Measurements from ENCODE around the gene GPHA2. TPM values are rescaled to one million over a fixed set of nuclear protein-coding genes. Genes with fewer than 3 reads are reported as not detected.

The GPHA2 gene
- total and polyA plus RNA-seq, 2 of the 13 experiments (the other 11 are each of a cell fraction or from before 2014, with no cell fraction given), result 13.0 to 19.1 TPM

DNA sequence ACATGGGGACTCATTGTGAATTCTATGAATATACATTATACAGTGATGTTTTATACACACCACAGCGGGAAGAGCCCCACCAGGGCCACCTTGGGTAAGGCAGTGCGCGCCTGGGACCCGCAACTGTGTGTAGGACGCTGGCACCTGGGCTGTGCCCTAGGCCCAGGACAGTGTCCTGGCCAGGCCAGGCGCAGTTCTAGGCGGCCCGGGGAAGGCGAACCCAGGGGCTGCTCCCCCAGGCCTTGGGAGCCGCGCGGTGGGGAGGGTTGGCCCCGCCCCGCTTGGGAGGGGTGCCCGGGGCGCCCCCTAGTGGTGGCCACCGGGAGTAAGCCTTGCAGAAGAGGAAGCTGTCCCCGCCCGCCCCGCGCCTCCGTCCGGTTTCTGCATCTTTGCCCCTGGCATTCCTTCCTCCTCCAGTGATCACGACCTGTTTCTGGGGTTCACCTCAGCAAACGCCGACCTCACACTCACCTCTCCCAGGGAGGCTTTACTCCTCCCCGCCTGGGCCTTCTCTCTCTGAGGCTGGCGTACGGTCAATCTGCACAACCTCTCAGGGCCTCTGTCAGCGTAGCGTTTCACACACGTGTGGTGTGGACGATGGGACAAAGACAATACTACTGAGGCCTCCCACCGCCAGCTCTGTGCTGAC lies 47.8 kb downstream of the GPHA2 start (continued):
- TF ChIP-seq, protein P1, sequence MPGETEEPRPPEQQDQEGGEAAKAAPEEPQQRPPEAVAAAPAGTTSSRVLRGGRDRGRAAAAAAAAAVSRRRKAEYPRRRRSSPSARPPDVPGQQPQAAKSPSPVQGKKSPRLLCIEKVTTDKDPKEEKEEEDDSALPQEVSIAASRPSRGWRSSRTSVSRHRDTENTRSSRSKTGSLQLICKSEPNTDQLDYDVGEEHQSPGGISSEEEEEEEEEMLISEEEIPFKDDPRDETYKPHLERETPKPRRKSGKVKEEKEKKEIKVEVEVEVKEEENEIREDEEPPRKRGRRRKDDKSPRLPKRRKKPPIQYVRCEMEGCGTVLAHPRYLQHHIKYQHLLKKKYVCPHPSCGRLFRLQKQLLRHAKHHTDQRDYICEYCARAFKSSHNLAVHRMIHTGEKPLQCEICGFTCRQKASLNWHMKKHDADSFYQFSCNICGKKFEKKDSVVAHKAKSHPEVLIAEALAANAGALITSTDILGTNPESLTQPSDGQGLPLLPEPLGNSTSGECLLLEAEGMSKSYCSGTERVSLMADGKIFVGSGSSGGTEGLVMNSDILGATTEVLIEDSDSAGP (CRISPR knock-in tag; IDR thresholded peaks at IDR 0.05; ENCODE audit: borderline replicate concordance), result peak; percentile 65; the same call in 1 of the 2 replicates
- TF ChIP-seq, protein P2, sequence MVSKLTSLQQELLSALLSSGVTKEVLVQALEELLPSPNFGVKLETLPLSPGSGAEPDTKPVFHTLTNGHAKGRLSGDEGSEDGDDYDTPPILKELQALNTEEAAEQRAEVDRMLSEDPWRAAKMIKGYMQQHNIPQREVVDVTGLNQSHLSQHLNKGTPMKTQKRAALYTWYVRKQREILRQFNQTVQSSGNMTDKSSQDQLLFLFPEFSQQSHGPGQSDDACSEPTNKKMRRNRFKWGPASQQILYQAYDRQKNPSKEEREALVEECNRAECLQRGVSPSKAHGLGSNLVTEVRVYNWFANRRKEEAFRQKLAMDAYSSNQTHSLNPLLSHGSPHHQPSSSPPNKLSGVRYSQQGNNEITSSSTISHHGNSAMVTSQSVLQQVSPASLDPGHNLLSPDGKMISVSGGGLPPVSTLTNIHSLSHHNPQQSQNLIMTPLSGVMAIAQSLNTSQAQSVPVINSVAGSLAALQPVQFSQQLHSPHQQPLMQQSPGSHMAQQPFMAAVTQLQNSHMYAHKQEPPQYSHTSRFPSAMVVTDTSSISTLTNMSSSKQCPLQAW (CRISPR knock-in tag; IDR thresholded peaks at IDR 0.05), result peak; percentile 82
- TF ChIP-seq MYC (CRISPR knock-in tag; IDR thresholded peaks at IDR 0.05; ENCODE audit: borderline replicate concordance) (peak; percentile 74), ZFX (CRISPR knock-in tag; IDR thresholded peaks at IDR 0.05; ENCODE audit: low read depth) (peak; percentile 63), CHD2 (IDR thresholded peaks at IDR 0.05; ENCODE audit: low read depth, low read length) (no peak), ZNF558 (CRISPR knock-in tag; IDR thresholded peaks at IDR 0.05; ENCODE audit: borderline replicate concordance) (no peak), ZNF253 (CRISPR knock-in tag; IDR thresholded peaks at IDR 0.05; ENCODE audit: borderline replicate concordance) (0 out of 2 replicates have a peak, but pooled peaks have one; percentile 26), ZNF776 (CRISPR knock-in tag; IDR thresholded peaks at IDR 0.05) (peak; percentile 84; the same call in 1 of the 2 replicates), ZNF761 (CRISPR knock-in tag; conservative IDR thresholded peaks at IDR 0.05) (no peak), MXD4 (CRISPR knock-in tag; IDR thresholded peaks at IDR 0.05) (no peak; the same call in 1 of the 2 replicates), SALL2 (CRISPR knock-in tag; IDR thresholded peaks at IDR 0.05) (peak; percentile 81; the same call in 1 of the 2 replicates), DPF2 (CRISPR knock-in tag; IDR thresholded peaks at IDR 0.05; ENCODE audit: borderline replicate concordance, low read depth) (no peak), GABPB1 (CRISPR knock-in tag; IDR thresholded peaks at IDR 0.05) (peak; percentile 77), KDM2A (CRISPR knock-in tag; IDR thresholded peaks at IDR 0.05; ENCODE audit: borderline replicate concordance, low read depth) (peak; percentile 96), ZNF317 (CRISPR knock-in tag; IDR thresholded peaks at IDR 0.05) (peak; percentile 75), SALL1 (CRISPR knock-in tag; IDR thresholded peaks at IDR 0.05) (peak; percentile 63), ZNF766 (CRISPR knock-in tag; IDR thresholded peaks at IDR 0.05; ENCODE audit: borderline replicate concordance) (0 out of 2 replicates have a peak, but pooled peaks have one; percentile 18), ZFP82 (CRISPR knock-in tag; IDR thresholded peaks at IDR 0.05; ENCODE audit: borderline replicate concordance) (no peak), HOXA5 (CRISPR knock-in tag; IDR thresholded peaks at IDR 0.05) (peak; percentile 87; the same call in 1 of the 2 replicates), SP4 (CRISPR knock-in tag; IDR thresholded peaks at IDR 0.05) (peak; percentile 74), ZSCAN9 (CRISPR knock-in tag; IDR thresholded peaks at IDR 0.05; ENCODE audit: borderline replicate concordance) (0 out of 2 replicates have a peak, but pooled peaks have one; percentile 41)
- TF ChIP-seq, protein P3, sequence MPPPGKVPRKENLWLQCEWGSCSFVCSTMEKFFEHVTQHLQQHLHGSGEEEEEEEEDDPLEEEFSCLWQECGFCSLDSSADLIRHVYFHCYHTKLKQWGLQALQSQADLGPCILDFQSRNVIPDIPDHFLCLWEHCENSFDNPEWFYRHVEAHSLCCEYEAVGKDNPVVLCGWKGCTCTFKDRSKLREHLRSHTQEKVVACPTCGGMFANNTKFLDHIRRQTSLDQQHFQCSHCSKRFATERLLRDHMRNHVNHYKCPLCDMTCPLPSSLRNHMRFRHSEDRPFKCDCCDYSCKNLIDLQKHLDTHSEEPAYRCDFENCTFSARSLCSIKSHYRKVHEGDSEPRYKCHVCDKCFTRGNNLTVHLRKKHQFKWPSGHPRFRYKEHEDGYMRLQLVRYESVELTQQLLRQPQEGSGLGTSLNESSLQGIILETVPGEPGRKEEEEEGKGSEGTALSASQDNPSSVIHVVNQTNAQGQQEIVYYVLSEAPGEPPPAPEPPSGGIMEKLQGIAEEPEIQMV (CRISPR knock-in tag; IDR thresholded peaks at IDR 0.05; ENCODE audit: low read depth), result 0 out of 2 replicates have a peak, but pooled peaks have one; percentile 53
- TF ChIP-seq, protein P4, sequence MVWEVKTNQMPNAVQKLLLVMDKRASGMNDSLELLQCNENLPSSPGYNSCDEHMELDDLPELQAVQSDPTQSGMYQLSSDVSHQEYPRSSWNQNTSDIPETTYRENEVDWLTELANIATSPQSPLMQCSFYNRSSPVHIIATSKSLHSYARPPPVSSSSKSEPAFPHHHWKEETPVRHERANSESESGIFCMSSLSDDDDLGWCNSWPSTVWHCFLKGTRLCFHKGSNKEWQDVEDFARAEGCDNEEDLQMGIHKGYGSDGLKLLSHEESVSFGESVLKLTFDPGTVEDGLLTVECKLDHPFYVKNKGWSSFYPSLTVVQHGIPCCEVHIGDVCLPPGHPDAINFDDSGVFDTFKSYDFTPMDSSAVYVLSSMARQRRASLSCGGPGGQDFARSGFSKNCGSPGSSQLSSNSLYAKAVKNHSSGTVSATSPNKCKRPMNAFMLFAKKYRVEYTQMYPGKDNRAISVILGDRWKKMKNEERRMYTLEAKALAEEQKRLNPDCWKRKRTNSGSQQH (CRISPR knock-in tag; IDR thresholded peaks at IDR 0.05; ENCODE audit: low read depth), result 0 out of 2 replicates have a peak, but pooled peaks have one; percentile 50

Data from HepG2 (cell line).